AG04449 (cell line): ENCODE measurements around the gene LRIG3.

ENCODE experiments used
- CTCF ChIA-PET: fragments of 350-600 bp; formaldehyde crosslinking; extraction: SDS; loops from one replicate; lab custom pipeline; 2021; ENCODE audit warnings: antibody characterized with exemption; lab: Yijun Ruan, JAX
- POLR2A ChIA-PET: fragments of 400-600, 350-600 bp; formaldehyde crosslinking; extraction: SDS; loops from one replicate; lab custom pipeline; 2020; ENCODE audit warnings: antibody characterized with exemption, inconsistent platforms; lab: Yijun Ruan, JAX
- DNase-seq: peaks from one replicate; pipeline ENCODE4 v3.0.0-alpha.2; 2010; ENCODE audit warnings: low read depth, low spot score
- H3K4me3 ChIP-seq: 2 replicates; pipeline ENCODE4 v1.5.1; 2011; ENCODE audit warnings: low read depth, mild to moderate bottlenecking, control low read depth, low read length
- CTCF ChIP-seq: IDR thresholded peaks from one replicate; pipeline ENCODE4 v1.5.1; 2011; ENCODE audit warnings: mild to moderate bottlenecking, moderate library complexity, low read length, control low read depth, inconsistent platforms; ENCODE audit not compliant: insufficient read depth; ENCODE audit errors: missing control alignments

Gene LRIG3

GRCh38 chr12:58889557-58889956, 30.7 kb downstream of the LRIG3 start:
- no peak for DNase-seq
- ChIA-PET CTCF (interaction anchor here (1.1 to 2.5 kb wide), 4 partner anchors 8 to 349 kb away, joined by 3 to 9 read pairs (median 5); no protein-coding TSS in a partner anchor), POLR2A (no interaction called here)
- TF ChIP-seq CTCF, result no peak
- H3K4me3 ChIP-seq, result no peak overlapping the region

- POLR2A ChIA-PET, result no interaction called here
- no peak for TF ChIP-seq CTCF
- no peak overlapping the region for H3K4me3 ChIP-seq
- CTCF ChIA-PET, result interaction anchor here (2.4 to 2.5 kb wide), 2 partner anchors 13 to 347 kb away, joined by 7 to 9 read pairs; no protein-coding TSS in a partner anchor
- DNase-seq, result peak; percentile 16
Measured at GRCh38 chr12:58888131-58888783, 32.0 kb downstream of the LRIG3 start.

DNA sequence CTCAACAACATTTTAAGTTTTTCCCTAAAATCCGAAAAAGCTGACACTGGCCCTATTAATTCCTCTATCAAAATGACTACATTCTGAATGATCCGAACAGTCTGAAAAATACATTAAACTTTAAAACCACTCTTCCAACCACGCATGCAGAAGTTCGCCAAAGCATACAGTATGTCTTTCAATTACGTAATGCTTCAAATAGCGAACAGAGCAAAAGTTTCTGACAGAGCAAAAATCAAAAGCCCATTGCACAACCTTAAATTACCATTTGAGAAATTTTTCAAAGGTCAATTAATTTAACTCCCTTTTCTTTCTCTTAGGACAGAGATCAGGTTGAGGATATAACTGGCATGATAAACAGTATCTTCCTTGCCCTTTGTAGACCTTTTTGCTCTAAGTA, 33.2 kb downstream of the LRIG3 start:
- DNase-seq, result no peak
- CTCF ChIA-PET, result interaction anchor here (1.1 to 2.4 kb wide), 3 partner anchors 11 to 346 kb away, joined by 3 to 9 read pairs (median 3); no protein-coding TSS in a partner anchor
- no peak for TF ChIP-seq CTCF
- POLR2A ChIA-PET, result no interaction called here
- no peak overlapping the region for H3K4me3 ChIP-seq

DNA sequence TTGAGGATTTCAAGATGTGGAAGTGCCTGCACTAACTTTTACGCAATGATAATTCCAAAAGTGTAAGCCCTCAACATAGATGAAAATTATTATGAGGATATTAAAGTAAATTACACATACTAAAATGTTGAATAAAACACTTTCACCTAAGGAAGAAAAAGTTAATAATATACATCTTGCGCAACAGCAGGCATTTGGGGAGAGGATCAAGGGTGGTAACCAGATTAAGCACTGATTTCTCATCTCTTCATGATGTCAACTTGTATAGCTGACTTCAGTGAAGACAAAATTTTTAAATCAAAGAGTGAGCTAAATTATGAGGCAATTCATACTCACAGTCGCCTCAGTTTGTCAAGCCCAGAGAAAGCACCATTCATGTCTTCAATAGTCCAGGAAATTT, 33.8 kb downstream of the LRIG3 start:
- POLR2A ChIA-PET, result no interaction called here
- TF ChIP-seq CTCF, result no peak
- DNase-seq, result no peak
- CTCF ChIA-PET, result interaction anchor here (1.1 to 1.3 kb wide), 3 partner anchors 12 to 228 kb away, joined by 3 read pairs; no protein-coding TSS in a partner anchor
- no peak overlapping the region for H3K4me3 ChIP-seq

GRCh38 chr12:58884916-58885315, 35.4 kb downstream of the LRIG3 start:
- CTCF ChIA-PET, result interaction anchor here (0.7 to 1.5 kb wide), 3 partner anchors 226 to 538 kb away, joined by 3 to 4 read pairs (median 3); no protein-coding TSS in a partner anchor
- H3K4me3 ChIP-seq, result no peak overlapping the region
- TF ChIP-seq CTCF, result no peak
- POLR2A ChIA-PET, result no interaction called here
- no peak for DNase-seq

DNA sequence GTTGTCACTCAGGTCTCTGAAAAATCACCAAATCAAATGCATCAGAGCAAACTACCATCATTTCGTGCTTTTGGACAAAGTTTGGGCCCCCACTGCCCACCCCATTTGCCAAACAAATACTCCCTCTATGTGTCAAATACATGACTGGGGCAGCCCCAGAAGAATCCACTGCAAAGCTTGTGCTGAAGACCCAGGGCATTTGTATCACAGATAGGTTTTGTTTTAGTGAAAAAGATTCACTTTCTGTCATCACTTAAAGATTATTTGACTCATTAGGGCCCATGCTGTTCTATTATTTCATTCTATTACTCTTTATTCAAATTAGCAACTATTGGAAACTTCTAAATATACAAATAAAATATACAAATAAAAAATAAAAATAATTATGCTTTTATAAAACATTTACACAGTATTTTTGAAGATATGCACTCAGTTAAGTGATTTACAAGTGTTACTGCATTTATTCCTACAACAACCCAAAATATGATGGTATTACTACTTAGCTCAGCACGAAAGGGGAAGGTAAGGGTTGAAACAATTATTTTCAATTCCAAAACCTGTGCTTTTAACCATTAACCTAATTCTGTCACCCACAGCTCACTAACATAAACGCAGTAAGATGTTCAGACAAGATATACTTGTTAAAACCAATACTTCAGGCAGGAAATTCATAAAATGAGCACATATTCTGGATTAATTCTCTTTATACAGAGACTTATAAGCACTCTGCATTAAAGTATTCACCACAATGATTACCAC, 36.5 kb downstream of the LRIG3 start:
- POLR2A ChIA-PET, result no interaction called here
- TF ChIP-seq CTCF, result no peak
- no peak for DNase-seq
- CTCF ChIA-PET, result interaction anchor here (1.1 kb wide), 1 partner anchor 267 kb away, joined by 4 read pairs; no protein-coding TSS in a partner anchor
- H3K4me3 ChIP-seq, result no peak overlapping the region
